Astrocyte of the spinal cord (primary cell): ENCODE measurements around the gene LRP5.

ENCODE experiments used
- DNase-seq: peaks from one replicate; pipeline ENCODE4 v3.0.0; 2011; ENCODE audit warnings: low read depth, low spot score
- H3K4me3 ChIP-seq: 2 replicates; pipeline ENCODE4 v1.5.1; 2011; ENCODE audit warnings: low read depth, mild to moderate bottlenecking, low read length, moderate library complexity
- CTCF ChIP-seq: IDR thresholded peaks from 2 replicates; pipeline ENCODE4 v1.5.1; 2012; ENCODE audit warnings: low read depth, mild to moderate bottlenecking, low read length, inconsistent platforms
- in situ Hi-C: cut with HindIII; loops from 2 replicates; pipeline ENCODE4 v1.10.0; 2017; ENCODE audit warnings: low sequenced_read_pairs

The LRP5 gene

GRCh38 chr11:68423481-68423880, 111.1 kb downstream of the LRP5 start:
- in situ Hi-C loops: no loop called here
- no peak overlapping the region for H3K4me3 ChIP-seq
- DNase-seq: no peak
- no peak for TF ChIP-seq CTCF

- no peak overlapping the region for H3K4me3 ChIP-seq
- no peak for TF ChIP-seq CTCF
- DNase-seq: no peak
- in situ Hi-C loops: no loop called here
Observed at GRCh38 chr11:68424101-68424632, 111.8 kb downstream of the LRP5 start.

GRCh38 chr11:68424981-68425865, 112.8 kb downstream of the LRP5 start:
- TF ChIP-seq CTCF: no peak
- no peak for DNase-seq
- in situ Hi-C loops: no loop called here
- H3K4me3 ChIP-seq: no peak overlapping the region

- in situ Hi-C loops: no loop called here
- H3K4me3 ChIP-seq: no peak overlapping the region
- DNase-seq: no peak
- TF ChIP-seq CTCF: no peak
Observed at GRCh38 chr11:68425866-68426380, 113.5 kb downstream of the LRP5 start.

GRCh38 chr11:68429661-68430060, 117.3 kb downstream of the LRP5 start:
- DNase-seq: no peak
- H3K4me3 ChIP-seq: no peak overlapping the region
- no peak for TF ChIP-seq CTCF
- in situ Hi-C loops: no loop called here

- TF ChIP-seq CTCF: no peak
Observed at GRCh38 chr11:68430384-68430783, 118.0 kb downstream of the LRP5 start.

More at GRCh38 chr11:68430384-68430783, 118.0 kb downstream of the LRP5 start:
- no peak overlapping the region for H3K4me3 ChIP-seq
- no peak for DNase-seq
- in situ Hi-C loops: no loop called here
